Activated T-helper 17 cell treated with anti-CD3 and anti-CD28 coated beads, Interleukin-2, amount 50 U/mL, for 72 hours (primary cell): ENCODE results near the gene RNF144B. TPM values are rescaled to one million over a fixed set of nuclear protein-coding genes. Genes with fewer than 3 reads are reported as not detected.

Experiments
- ATAC-seq: fragments of 150-1000 bp; cut with Tn5 transposase; replicated peaks from 2 replicates; pipeline ENCODE4 v1.10.0; 2021; ENCODE audit warnings: mild to moderate bottlenecking, moderate library complexity
- H3K27ac Mint-ChIP-seq: one replicate; pipeline ENCODE4 v1.8.0; 2022; ENCODE audit warnings: mixed read lengths
- H3K27me3 Mint-ChIP-seq: one replicate; pipeline ENCODE4 v1.8.0; 2022; ENCODE audit warnings: mixed read lengths
- H3K36me3 Mint-ChIP-seq: one replicate; pipeline ENCODE4 v1.8.0; 2022; ENCODE audit warnings: low read depth, mild to moderate bottlenecking, mixed read lengths
- H3K4me1 Mint-ChIP-seq: one replicate; pipeline ENCODE4 v1.8.0; 2022; ENCODE audit warnings: mixed read lengths
- H3K4me3 Mint-ChIP-seq: one replicate; pipeline ENCODE4 v1.8.0; 2022; ENCODE audit warnings: mild to moderate bottlenecking, mixed read lengths
- H3K9me3 Mint-ChIP-seq: one replicate; pipeline ENCODE4 v1.8.0; 2022; ENCODE audit warnings: mixed read lengths
- total RNA-seq, 2 donors: library from RNA; stranded (reverse); gene quantifications; one replicate each; pipeline ENCODE4 v1.2.3, GENCODE V29; 2022

RNF144B gene
- total RNA-seq, 2 donors from 2014 or later, result 0.93 to 1.4 TPM

GRCh38 chr6:18427296-18427695 is 40.1 kb downstream of the RNF144B start:
- Mint-ChIP-seq H3K27me3 (no peaks in the 10 kb centered on the region), H3K36me3 (no peaks in the 10 kb centered on the region), H3K4me1 (peaks cover 6% of the 10 kb centered on the region), H3K27ac (no peak overlapping the region), H3K9me3 (no peaks in the 10 kb centered on the region), H3K4me3 (no peak overlapping the region)
- ATAC-seq, result no peak

DNA sequence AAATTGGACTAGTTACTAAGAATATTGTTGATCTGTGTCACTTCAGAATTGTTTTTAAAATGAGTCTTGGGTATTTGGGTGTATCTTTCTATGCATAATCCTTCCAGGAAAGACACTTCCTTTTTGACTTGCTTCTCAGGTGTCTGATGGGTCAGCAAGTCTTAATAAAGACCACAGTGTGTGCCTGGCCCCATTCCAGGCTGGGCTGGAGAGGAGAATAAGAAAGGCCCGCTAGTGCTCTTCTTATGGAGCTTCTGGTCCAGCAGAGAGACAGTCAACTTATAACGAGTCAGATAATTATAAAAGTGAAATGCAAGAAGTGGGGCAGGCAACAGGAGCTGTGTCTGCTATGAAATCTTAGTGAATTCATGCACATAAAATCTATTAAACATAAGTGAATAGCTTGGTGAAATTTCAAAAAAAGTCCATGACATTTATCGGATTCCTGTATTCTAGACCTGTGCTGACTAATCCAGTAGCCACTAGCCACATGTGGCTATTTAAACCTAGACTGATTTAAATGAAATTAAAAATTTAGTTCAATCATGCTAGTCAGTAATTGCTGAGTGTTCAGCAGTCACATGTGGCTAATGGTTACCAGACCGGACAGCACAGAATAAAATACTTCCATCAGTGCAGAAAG is 42.6 kb downstream of the RNF144B start:
- H3K27me3 Mint-ChIP-seq, result no peaks in the 10 kb centered on the region
- no peak for ATAC-seq
- no peaks in the 10 kb centered on the region for H3K36me3 Mint-ChIP-seq
- H3K4me3 Mint-ChIP-seq, result no peak overlapping the region
- H3K27ac Mint-ChIP-seq, result no peak overlapping the region
- H3K9me3 Mint-ChIP-seq, result no peaks in the 10 kb centered on the region
- H3K4me1 Mint-ChIP-seq, result peaks cover 6% of the 10 kb centered on the region

DNA sequence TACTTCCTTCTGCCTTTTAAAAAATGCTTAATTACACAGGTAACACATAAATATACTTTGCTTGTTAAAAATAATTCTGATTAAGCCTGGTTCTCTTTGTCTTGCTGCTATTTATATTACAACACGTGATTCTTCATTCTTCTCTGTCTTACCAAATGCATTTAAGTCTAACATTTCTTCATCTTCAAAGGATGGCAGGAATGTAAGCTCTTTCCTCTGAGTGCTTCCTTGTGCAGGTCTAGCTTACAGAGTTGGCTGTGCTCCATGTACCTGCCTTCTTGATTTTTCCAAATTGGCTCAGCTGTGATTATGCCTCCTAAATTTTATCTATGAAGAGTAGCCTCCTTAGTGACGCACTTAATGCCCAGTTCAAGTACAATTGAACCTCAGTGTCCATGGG is 44.4 kb downstream of the RNF144B start:
- Mint-ChIP-seq H3K4me1 (peaks cover 2% of the 10 kb centered on the region), H3K36me3 (no peaks in the 10 kb centered on the region), H3K27ac (no peak overlapping the region), H3K9me3 (no peaks in the 10 kb centered on the region), H3K27me3 (no peaks in the 10 kb centered on the region), H3K4me3 (no peak overlapping the region)
- no peak for ATAC-seq

DNA sequence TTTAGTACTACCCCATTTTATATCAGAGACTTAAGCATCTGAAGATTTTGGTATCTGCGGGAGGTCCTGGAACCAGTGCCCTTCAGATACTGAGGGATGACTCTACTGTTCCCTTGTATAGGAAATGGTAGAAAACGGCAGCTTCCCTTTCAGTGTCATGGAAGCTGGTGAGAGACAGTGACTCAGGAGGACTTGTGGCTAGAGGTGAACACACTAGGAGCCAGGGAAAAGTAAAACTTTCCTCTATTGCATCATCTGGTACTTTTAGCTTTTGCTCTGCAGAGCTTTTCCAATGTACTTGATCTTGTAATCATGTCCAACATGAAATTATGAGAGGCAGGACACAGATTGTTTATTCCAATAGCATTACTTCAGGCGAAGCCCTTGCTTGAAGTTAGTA is 45.0 kb downstream of the RNF144B start:
- no peak overlapping the region for H3K27ac Mint-ChIP-seq
- H3K36me3 Mint-ChIP-seq, result no peaks in the 10 kb centered on the region
- ATAC-seq, result no peak
- H3K4me1 Mint-ChIP-seq, result no peaks in the 10 kb centered on the region
- no peaks in the 10 kb centered on the region for H3K27me3 Mint-ChIP-seq
- H3K9me3 Mint-ChIP-seq, result no peaks in the 10 kb centered on the region
- H3K4me3 Mint-ChIP-seq, result no peak overlapping the region

DNA sequence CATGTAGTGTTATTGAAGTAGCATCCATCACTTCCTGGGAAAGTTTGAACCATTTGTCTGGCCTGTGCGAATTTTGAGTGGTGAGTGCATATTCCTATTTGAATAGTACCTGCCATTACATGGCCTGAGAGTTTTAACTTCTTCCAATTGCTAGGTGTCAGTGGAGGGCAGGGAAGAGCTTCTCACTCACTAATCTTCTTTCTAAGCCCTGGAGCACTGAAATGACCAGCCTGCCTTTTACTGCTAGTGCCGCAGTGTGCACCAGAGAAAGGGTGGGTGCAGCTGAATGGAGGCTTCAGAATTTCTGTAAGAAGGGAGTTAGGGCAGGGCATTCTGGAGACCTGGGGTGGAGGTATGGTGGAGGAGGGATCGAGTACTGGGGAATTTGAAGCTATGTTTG is 45.5 kb downstream of the RNF144B start:
- Mint-ChIP-seq H3K4me3 (no peak overlapping the region), H3K9me3 (no peaks in the 10 kb centered on the region), H3K27ac (no peak overlapping the region)

DNA sequence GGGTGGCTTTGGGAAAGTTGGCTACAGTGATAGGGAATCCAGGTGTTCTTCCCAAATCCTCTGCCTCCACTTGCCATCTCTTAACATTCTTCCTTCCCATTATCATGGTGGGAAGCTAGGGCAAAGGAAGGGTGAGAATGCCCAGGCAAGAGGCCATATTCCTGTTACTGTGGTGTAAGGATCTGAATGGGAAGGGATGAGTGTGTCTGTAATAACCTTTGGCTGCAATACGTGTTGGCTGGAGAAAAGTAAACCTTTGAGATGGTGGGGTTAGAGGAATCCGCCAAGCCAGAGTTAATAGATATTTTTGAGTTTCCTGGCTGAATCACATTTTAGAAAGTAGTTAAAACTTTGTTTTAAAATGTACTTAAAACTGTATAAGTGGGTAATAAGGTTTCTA is 45.9 kb downstream of the RNF144B start:
- ATAC-seq, result no peak
- no peaks in the 10 kb centered on the region for H3K27me3 Mint-ChIP-seq
- no peaks in the 10 kb centered on the region for H3K4me1 Mint-ChIP-seq
- no peak overlapping the region for H3K27ac Mint-ChIP-seq
- no peak overlapping the region for H3K4me3 Mint-ChIP-seq
- H3K9me3 Mint-ChIP-seq, result no peaks in the 10 kb centered on the region
- H3K36me3 Mint-ChIP-seq, result no peaks in the 10 kb centered on the region

More for the DNA sequence above, 45.5 kb downstream of the RNF144B start:
- H3K36me3 Mint-ChIP-seq, result no peaks in the 10 kb centered on the region
- H3K27me3 Mint-ChIP-seq, result no peaks in the 10 kb centered on the region
- H3K4me1 Mint-ChIP-seq, result no peaks in the 10 kb centered on the region
- no peak for ATAC-seq

GRCh38 chr6:18436341-18436740 is 49.2 kb downstream of the RNF144B start:
- H3K9me3 Mint-ChIP-seq, result no peaks in the 10 kb centered on the region
- H3K27me3 Mint-ChIP-seq, result no peaks in the 10 kb centered on the region
- no peaks in the 10 kb centered on the region for H3K4me1 Mint-ChIP-seq
- ATAC-seq, result no peak
- no peaks in the 10 kb centered on the region for H3K36me3 Mint-ChIP-seq
- H3K4me3 Mint-ChIP-seq, result no peak overlapping the region
- no peak overlapping the region for H3K27ac Mint-ChIP-seq

DNA sequence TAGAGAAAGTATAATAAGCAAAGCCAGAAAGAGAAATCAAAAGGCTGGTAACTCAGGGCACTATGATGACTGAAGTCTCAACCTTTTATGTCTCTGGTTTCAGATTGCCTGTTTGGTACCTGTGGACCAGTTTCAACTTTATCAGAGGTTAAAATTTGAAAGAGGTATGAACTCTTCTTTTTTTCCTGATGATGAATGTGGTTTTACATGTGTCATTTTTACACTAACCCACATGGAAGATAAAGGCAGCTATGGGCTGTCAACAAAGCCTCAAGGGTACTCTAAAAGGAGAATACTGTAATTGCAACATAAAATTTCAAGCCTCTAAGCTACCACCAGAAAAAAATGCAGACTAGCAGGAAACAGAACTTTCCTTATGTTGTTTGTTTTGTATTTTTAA is 52.4 kb downstream of the RNF144B start:
- peak; percentile 34 for ATAC-seq
- Mint-ChIP-seq H3K4me1 (no peaks in the 10 kb centered on the region), H3K27ac (no peak overlapping the region), H3K9me3 (no peaks in the 10 kb centered on the region), H3K27me3 (no peaks in the 10 kb centered on the region), H3K36me3 (no peaks in the 10 kb centered on the region), H3K4me3 (no peak overlapping the region)

DNA sequence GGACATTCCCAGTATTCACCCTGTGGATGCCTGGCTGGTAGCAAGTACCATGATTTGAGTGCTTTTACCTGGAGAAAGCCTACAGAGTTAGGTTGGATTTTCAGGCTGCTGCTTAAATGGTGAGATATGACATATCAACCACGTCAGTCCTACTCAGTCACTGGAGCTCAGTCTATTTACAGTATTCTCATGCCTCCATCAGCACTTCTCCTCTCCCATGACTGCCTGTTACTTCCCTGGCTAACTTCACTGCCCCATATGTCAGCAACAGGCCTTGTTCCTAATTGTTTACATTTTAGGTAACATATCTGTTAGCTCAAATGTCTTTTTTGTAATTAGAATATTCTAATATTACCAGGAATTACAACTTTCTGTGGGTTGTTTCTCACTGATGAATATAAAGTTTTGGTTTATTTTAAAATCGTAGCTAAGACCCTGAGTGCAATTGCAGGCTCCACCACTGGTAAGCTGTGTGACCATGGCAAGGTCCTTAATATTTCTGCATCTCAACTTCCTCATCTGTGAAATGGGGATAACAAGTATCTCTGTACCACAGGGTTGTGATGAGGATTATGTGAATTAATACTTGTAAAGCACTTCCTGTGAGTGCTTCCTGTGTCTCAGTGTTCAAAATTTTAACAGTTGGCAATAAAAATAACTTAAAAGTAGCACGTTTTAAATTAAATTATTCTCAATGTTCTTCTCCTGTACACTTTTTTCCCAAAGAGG is 54.3 kb downstream of the RNF144B start:
- Mint-ChIP-seq H3K36me3 (no peaks in the 10 kb centered on the region), H3K4me3 (no peak overlapping the region), H3K27ac (no peak overlapping the region), H3K9me3 (no peaks in the 10 kb centered on the region), H3K27me3 (no peaks in the 10 kb centered on the region), H3K4me1 (no peaks in the 10 kb centered on the region)
- ATAC-seq, result no peak

DNA sequence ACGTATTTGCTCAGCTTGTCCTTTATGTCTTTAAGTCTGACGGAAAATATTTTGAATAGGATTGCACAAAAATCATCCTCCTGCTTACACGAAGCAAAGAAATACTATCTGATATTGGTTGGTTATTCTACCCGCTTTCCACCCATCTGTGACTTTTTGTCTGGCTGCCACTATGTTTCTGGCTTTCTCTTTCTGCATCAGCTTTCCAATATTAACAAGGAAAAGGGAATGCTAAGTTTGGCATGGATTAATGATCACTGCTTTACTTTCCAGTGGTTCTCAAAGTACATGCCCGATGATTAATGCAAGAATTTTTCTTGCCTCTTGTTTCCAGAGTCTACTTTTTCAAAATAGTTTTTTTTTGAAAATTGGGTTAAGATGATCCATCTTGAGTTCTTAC is 57.0 kb downstream of the RNF144B start:
- ATAC-seq, result no peak

GRCh38 chr6:18445228-18445627 is 58.1 kb downstream of the RNF144B start:
- Mint-ChIP-seq H3K4me3 (no peak overlapping the region), H3K27ac (no peak overlapping the region), H3K4me1 (no peaks in the 10 kb centered on the region), H3K27me3 (no peaks in the 10 kb centered on the region), H3K36me3 (no peaks in the 10 kb centered on the region), H3K9me3 (no peaks in the 10 kb centered on the region)
- ATAC-seq, result no peak

More for the DNA sequence above, 57.0 kb downstream of the RNF144B start:
- no peaks in the 10 kb centered on the region for H3K9me3 Mint-ChIP-seq
- no peak overlapping the region for H3K4me3 Mint-ChIP-seq
- H3K27me3 Mint-ChIP-seq, result no peaks in the 10 kb centered on the region
- H3K4me1 Mint-ChIP-seq, result no peaks in the 10 kb centered on the region
- no peak overlapping the region for H3K27ac Mint-ChIP-seq
- H3K36me3 Mint-ChIP-seq, result no peaks in the 10 kb centered on the region

DNA sequence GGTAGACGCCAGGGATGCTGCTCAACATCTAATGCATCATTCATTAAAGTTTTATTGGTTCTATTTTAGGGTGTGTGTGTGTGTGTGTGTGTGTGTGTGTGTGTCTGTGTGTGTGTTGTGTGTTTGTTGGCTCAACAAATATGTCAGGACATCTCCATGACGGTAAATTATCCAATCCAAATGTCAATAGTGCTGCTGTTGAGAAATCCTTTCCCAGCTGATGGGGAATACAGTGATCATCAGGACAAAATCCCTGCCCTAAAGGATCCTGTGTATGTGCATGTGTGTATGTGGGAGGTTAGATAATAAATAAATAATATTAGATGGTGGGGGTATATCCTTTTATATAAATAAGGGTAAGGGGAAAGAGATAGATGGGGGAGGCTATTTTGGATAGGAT is 59.6 kb downstream of the RNF144B start:
- H3K9me3 Mint-ChIP-seq, result no peaks in the 10 kb centered on the region
- H3K27me3 Mint-ChIP-seq, result no peaks in the 10 kb centered on the region
- H3K27ac Mint-ChIP-seq, result no peak overlapping the region
- no peak overlapping the region for H3K4me3 Mint-ChIP-seq
- ATAC-seq, result no peak
- no peaks in the 10 kb centered on the region for H3K4me1 Mint-ChIP-seq
- no peaks in the 10 kb centered on the region for H3K36me3 Mint-ChIP-seq

DNA sequence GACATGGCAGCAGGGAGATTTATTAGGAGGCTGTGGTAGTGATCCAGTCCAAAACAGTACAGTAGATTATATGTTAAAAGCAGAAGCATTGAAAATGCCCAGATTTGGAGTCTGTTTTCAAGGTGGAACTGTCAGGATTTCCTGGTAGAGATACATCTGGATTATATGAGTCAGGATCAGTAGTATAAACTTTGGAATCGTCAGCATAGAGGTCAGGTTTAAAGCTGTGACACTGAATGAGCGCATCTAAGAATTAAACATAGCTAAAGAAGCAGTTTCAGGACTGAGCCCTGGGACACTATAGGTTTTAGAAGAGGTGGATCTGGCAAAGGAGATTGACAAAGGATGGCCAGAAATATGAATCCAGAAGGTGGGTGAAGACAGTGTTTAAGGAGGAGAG is 60.4 kb downstream of the RNF144B start:
- no peaks in the 10 kb centered on the region for H3K9me3 Mint-ChIP-seq
- no peaks in the 10 kb centered on the region for H3K36me3 Mint-ChIP-seq
- no peak overlapping the region for H3K4me3 Mint-ChIP-seq
- no peak for ATAC-seq
- H3K27me3 Mint-ChIP-seq, result no peaks in the 10 kb centered on the region
- H3K4me1 Mint-ChIP-seq, result no peaks in the 10 kb centered on the region
- no peak overlapping the region for H3K27ac Mint-ChIP-seq

DNA sequence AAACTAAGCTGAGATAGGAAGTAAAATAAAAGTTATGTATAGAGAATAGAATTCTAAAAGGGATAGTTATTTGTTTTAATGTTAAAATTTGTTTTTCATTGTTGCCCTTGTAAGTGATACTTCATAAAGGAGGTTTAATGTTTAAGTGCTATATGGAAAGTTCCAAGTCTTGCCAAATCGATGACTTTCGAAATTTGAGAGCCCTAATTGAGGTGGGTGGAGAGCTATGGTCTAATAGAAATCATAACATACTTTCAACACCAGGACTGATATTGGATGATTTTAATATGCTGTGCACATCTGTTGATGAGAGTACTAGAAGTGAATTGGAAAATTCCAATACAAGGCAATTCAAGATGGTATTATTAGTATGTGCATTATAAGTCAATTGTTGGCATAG is 64.6 kb downstream of the RNF144B start:
- H3K27ac Mint-ChIP-seq, result no peak overlapping the region
- H3K27me3 Mint-ChIP-seq, result no peaks in the 10 kb centered on the region
- H3K9me3 Mint-ChIP-seq, result no peaks in the 10 kb centered on the region
- no peak for ATAC-seq
- no peak overlapping the region for H3K4me3 Mint-ChIP-seq
- H3K36me3 Mint-ChIP-seq, result no peaks in the 10 kb centered on the region
- H3K4me1 Mint-ChIP-seq, result no peaks in the 10 kb centered on the region

DNA sequence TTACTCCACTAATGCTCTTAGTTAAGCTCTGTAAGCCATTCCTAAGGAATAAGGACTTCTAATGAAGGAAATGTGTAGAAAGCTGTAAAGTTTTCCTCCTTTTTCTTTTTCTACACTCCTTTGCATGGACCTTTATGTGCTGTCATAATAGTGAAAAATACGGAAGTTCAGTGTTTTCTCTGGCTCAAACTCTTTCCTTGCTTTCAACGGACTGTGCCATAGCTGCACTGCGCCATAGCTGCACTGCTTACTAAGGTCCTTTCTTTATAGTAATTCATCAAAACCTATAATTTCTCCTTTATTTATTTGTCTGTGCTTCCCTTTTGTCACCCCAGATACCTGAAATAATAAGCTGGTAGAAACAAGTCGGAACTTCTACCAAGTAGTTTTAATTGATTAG is 67.3 kb downstream of the RNF144B start:
- Mint-ChIP-seq H3K27me3 (no peaks in the 10 kb centered on the region), H3K4me1 (no peaks in the 10 kb centered on the region), H3K36me3 (peaks cover under 1% of the 10 kb centered on the region), H3K27ac (no peak overlapping the region), H3K9me3 (no peaks in the 10 kb centered on the region), H3K4me3 (no peak overlapping the region)
- ATAC-seq, result no peak
